Activated naive CD4-positive, alpha-beta T cell treated with anti-CD3 and anti-CD28 coated beads, Interleukin-2, amount 50 U/mL, for 24 hours (primary cell): ENCODE measurements around the gene MPG.

Experiments used
- H3K27ac Mint-ChIP-seq: one replicate; pipeline ENCODE4 v1.8.0; 2021; ENCODE audit warnings: mild to moderate bottlenecking, mixed read lengths
- H3K27me3 Mint-ChIP-seq: one replicate; pipeline ENCODE4 v1.8.0; 2021; ENCODE audit warnings: mixed read lengths
- H3K36me3 Mint-ChIP-seq: one replicate; pipeline ENCODE4 v1.8.0; 2021; ENCODE audit warnings: mixed read lengths
- H3K4me1 Mint-ChIP-seq: one replicate; pipeline ENCODE4 v1.8.0; 2021; ENCODE audit warnings: mixed read lengths
- H3K4me3 Mint-ChIP-seq: one replicate; pipeline ENCODE4 v1.8.0; 2021; ENCODE audit warnings: mild to moderate bottlenecking, mixed read lengths
- H3K9me3 Mint-ChIP-seq: one replicate; pipeline ENCODE4 v1.8.0; 2021; ENCODE audit warnings: mixed read lengths

MPG gene

GRCh38 chr16:84718-85406 is 6.8 kb downstream of the MPG start:
- Mint-ChIP-seq H3K9me3 (no peaks in the 10 kb centered on the region), H3K4me1 (peaks cover 29% of the 10 kb centered on the region), H3K27me3 (no peaks in the 10 kb centered on the region), H3K36me3 (peaks cover 2% of the 10 kb centered on the region), H3K27ac (peak overlapping the region; percentile 77), H3K4me3 (peak overlapping the region; percentile 44)

- Mint-ChIP-seq H3K27ac (peak overlapping the region; percentile 77), H3K9me3 (no peaks in the 10 kb centered on the region), H3K4me1 (peaks cover 28% of the 10 kb centered on the region), H3K27me3 (no peaks in the 10 kb centered on the region), H3K4me3 (no peak overlapping the region), H3K36me3 (peaks cover 2% of the 10 kb centered on the region)
These were observed 7.4 kb downstream of the MPG start for GRCh38 chr16:85407-85782.

- H3K27ac Mint-ChIP-seq, result peak overlapping the region; percentile 46
- H3K4me1 Mint-ChIP-seq, result peaks cover 28% of the 10 kb centered on the region
- H3K4me3 Mint-ChIP-seq, result no peak overlapping the region
- H3K27me3 Mint-ChIP-seq, result no peaks in the 10 kb centered on the region
- no peaks in the 10 kb centered on the region for H3K9me3 Mint-ChIP-seq
- H3K36me3 Mint-ChIP-seq, result peaks cover 2% of the 10 kb centered on the region
These were observed 7.8 kb downstream of the MPG start for GRCh38 chr16:85865-86264.

DNA sequence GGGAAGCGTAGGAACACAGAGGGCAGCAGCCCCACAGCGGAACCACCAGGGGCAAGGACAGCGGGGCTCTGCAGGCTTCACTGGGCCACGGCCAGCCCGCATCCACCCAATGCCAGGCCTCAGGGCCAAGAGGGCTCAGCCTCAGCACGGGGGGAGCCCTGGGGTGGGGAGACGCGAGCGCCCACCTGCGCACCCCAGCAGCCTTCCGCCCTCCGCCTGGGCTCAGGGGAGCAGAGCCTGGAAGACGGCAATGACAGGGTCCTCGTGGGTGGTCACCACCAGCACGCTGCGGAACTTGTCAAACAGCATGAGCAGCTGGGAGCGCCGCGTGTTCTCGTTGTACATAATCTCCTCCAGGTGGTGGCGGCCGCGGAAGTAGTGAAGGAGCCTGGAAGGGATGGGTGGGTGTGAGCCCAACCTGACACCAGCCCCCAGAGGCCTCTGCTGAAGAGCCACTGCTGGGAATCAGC is 8.5 kb downstream of the MPG start:
- no peak overlapping the region for H3K4me3 Mint-ChIP-seq
- peaks cover 2% of the 10 kb centered on the region for H3K36me3 Mint-ChIP-seq
- no peak overlapping the region for H3K27ac Mint-ChIP-seq
- H3K9me3 Mint-ChIP-seq, result no peaks in the 10 kb centered on the region
- peaks cover 28% of the 10 kb centered on the region for H3K4me1 Mint-ChIP-seq
- H3K27me3 Mint-ChIP-seq, result no peaks in the 10 kb centered on the region

- Mint-ChIP-seq H3K9me3 (no peaks in the 10 kb centered on the region), H3K27ac (no peak overlapping the region), H3K27me3 (no peaks in the 10 kb centered on the region), H3K4me3 (no peak overlapping the region), H3K36me3 (peaks cover 2% of the 10 kb centered on the region), H3K4me1 (peaks cover 16% of the 10 kb centered on the region)
These were observed 10.6 kb downstream of the MPG start for GRCh38 chr16:88613-89012.

GRCh38 chr16:89391-90302 is 11.6 kb downstream of the MPG start:
- no peak overlapping the region for H3K4me3 Mint-ChIP-seq
- no peak overlapping the region for H3K27ac Mint-ChIP-seq
- H3K36me3 Mint-ChIP-seq, result peaks cover 2% of the 10 kb centered on the region
- H3K9me3 Mint-ChIP-seq, result no peaks in the 10 kb centered on the region
- H3K4me1 Mint-ChIP-seq, result peaks cover 6% of the 10 kb centered on the region
- H3K27me3 Mint-ChIP-seq, result no peaks in the 10 kb centered on the region

DNA sequence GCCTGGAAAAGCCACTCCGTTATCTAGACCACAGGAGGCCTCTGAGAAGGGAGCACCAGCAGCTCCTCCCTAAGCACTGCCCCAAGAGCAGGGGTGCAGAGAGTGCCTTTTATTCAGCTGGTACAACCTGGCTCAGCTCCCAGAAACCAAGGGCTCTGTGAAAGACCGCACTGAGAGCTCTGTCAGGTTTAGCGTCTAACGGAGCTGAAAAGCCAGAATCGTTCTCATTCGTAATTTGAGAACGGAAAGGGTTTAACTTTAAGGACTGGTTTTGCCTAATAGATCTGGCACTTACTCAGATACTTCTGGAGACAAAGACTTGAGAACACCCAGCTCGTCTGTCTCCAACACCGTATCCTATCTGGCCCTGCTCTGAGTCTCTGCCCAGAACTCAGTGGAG is 13.5 kb downstream of the MPG start:
- Mint-ChIP-seq H3K36me3 (peaks cover 1% of the 10 kb centered on the region), H3K27me3 (no peaks in the 10 kb centered on the region), H3K4me1 (no peaks in the 10 kb centered on the region), H3K4me3 (no peak overlapping the region), H3K9me3 (no peaks in the 10 kb centered on the region), H3K27ac (no peak overlapping the region)

DNA sequence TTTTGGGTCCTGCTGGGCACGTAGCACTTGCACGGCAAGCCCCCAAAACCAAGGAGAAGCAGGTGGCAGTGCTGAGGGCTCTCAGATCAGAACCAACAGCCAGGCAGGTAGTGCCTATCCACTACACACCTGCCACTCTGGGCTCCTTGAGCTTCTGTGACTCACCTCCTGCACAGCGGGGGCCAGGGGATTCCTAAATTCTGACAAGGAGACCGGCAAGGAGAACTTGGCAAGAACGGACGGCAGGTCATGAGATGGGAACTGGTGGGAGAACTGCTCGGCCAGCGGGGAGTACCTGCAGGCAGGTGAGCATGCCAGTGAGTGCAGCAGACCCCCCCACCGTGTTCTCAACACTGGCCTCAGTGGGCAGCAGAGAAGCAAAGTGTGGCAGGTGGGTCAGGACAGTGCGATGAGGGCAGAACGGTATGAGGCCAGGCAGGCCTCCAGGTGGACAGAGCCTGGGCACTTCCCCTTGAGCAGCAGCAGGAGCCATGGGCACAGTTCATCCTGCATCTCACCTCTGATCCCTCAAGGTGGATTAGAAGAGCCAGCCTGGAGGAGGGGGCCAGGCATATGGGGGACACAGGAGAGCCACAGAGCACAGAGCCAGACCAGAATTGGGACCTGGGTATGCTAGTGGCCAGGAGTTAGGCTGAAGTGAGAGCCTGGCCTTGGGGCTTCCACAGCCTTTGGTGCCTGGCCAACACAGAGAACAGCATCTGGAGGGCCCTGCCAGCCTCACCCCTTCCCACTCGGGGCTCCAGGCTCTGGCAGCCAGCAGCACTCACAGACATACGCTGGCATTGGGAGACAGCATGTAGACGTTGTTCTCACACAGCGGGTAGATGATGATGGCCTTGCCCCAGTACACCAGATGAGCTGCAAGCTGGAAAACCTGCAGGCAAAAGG is 14.7 kb downstream of the MPG start:
- H3K27me3 Mint-ChIP-seq, result no peaks in the 10 kb centered on the region
- H3K27ac Mint-ChIP-seq, result no peak overlapping the region
- H3K4me3 Mint-ChIP-seq, result no peak overlapping the region
- no peaks in the 10 kb centered on the region for H3K9me3 Mint-ChIP-seq
- peaks cover 8% of the 10 kb centered on the region for H3K4me1 Mint-ChIP-seq
- H3K36me3 Mint-ChIP-seq, result peaks cover 1% of the 10 kb centered on the region

GRCh38 chr16:94918-95265 is 16.9 kb downstream of the MPG start:
- Mint-ChIP-seq H3K9me3 (no peaks in the 10 kb centered on the region), H3K4me3 (no peak overlapping the region), H3K27ac (no peak overlapping the region), H3K4me1 (peaks cover 8% of the 10 kb centered on the region), H3K27me3 (no peaks in the 10 kb centered on the region), H3K36me3 (peaks cover 1% of the 10 kb centered on the region)

GRCh38 chr16:96935-97381 is 18.9 kb downstream of the MPG start:
- Mint-ChIP-seq H3K27me3 (no peaks in the 10 kb centered on the region), H3K9me3 (no peaks in the 10 kb centered on the region), H3K4me3 (no peak overlapping the region), H3K4me1 (peaks cover 8% of the 10 kb centered on the region), H3K27ac (peak overlapping the region; percentile 41), H3K36me3 (peaks cover 1% of the 10 kb centered on the region)

GRCh38 chr16:97822-98221 is 19.8 kb downstream of the MPG start:
- no peak overlapping the region for H3K27ac Mint-ChIP-seq
- H3K9me3 Mint-ChIP-seq, result no peaks in the 10 kb centered on the region
- H3K4me1 Mint-ChIP-seq, result peaks cover 8% of the 10 kb centered on the region
- peaks cover 1% of the 10 kb centered on the region for H3K36me3 Mint-ChIP-seq
- no peaks in the 10 kb centered on the region for H3K27me3 Mint-ChIP-seq
- no peak overlapping the region for H3K4me3 Mint-ChIP-seq

- H3K27ac Mint-ChIP-seq, result no peak overlapping the region
- H3K9me3 Mint-ChIP-seq, result no peaks in the 10 kb centered on the region
- H3K36me3 Mint-ChIP-seq, result no peaks in the 10 kb centered on the region
- no peak overlapping the region for H3K4me3 Mint-ChIP-seq
- H3K27me3 Mint-ChIP-seq, result no peaks in the 10 kb centered on the region
- peaks cover 8% of the 10 kb centered on the region for H3K4me1 Mint-ChIP-seq
These were observed 23.0 kb downstream of the MPG start for GRCh38 chr16:100989-101388.

DNA sequence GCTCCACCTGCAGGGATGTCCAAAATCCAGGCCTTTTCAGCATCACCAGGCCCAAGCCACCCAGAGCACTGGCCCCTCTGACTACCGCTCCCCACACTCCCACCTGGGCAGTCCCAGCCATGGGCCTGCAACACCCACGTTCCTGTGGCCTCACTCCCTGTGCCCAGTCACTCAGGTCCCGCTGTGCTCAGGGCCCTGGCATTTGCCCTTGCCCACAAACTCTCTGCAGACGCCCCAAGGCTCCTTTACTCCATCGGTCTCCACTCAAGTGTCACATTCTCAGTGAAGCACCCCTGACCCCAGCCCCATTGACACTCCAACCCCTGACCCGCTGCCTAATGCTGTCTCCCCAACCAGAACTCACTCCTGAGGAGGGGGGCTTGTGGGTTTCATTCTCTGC is 23.6 kb downstream of the MPG start:
- Mint-ChIP-seq H3K27ac (no peak overlapping the region), H3K36me3 (no peaks in the 10 kb centered on the region), H3K4me3 (no peak overlapping the region), H3K4me1 (peaks cover 8% of the 10 kb centered on the region), H3K9me3 (no peaks in the 10 kb centered on the region), H3K27me3 (no peaks in the 10 kb centered on the region)

DNA sequence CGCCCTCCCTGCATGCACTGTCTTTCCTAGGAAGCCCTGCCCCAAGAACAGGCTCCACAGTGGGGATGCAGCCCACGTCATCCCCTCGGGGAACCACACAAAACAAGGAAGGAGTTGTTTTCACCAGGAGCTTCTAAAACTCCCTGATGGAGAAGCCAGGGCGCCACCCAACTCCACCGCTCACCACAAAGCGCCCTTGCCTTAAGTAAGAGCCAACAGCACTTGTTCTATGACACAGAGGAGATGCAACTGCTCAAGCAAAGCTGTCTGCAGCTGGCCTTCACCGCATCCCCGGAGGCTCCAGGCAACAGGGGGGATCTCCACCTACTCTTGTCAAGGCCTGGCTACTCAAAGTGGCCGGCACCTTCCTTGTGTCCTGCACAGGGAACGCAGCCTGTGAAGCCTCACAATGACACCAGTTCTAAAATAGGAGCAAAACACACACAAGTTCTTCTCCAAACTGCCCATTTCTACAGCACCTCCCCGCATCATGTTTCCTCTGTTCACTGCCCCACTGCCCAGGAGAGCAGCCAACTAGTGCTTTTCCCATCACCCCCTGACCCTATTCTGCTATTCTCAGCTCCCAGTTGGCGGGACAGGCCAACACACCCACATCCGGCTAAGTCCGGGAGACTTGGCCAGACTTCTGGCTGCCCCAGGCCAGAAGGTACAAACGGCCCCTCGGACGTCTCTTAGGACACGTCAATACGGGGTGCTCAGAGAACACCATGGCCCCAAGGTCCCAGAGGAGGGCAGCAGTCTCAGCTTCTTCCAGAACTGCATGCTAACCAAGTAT is 24.2 kb downstream of the MPG start:
- Mint-ChIP-seq H3K4me3 (no peak overlapping the region), H3K27me3 (no peaks in the 10 kb centered on the region), H3K36me3 (no peaks in the 10 kb centered on the region), H3K9me3 (no peaks in the 10 kb centered on the region), H3K27ac (peak overlapping the region; percentile 92), H3K4me1 (peaks cover 8% of the 10 kb centered on the region)

- Mint-ChIP-seq H3K27ac (no peak overlapping the region), H3K36me3 (no peaks in the 10 kb centered on the region), H3K9me3 (no peaks in the 10 kb centered on the region), H3K4me1 (peaks cover 4% of the 10 kb centered on the region), H3K4me3 (no peak overlapping the region), H3K27me3 (no peaks in the 10 kb centered on the region)
These were observed 26.3 kb downstream of the MPG start for GRCh38 chr16:104355-104754.
